ENCODE results near the gene CCDC71.

The CCDC71 gene

DNA sequence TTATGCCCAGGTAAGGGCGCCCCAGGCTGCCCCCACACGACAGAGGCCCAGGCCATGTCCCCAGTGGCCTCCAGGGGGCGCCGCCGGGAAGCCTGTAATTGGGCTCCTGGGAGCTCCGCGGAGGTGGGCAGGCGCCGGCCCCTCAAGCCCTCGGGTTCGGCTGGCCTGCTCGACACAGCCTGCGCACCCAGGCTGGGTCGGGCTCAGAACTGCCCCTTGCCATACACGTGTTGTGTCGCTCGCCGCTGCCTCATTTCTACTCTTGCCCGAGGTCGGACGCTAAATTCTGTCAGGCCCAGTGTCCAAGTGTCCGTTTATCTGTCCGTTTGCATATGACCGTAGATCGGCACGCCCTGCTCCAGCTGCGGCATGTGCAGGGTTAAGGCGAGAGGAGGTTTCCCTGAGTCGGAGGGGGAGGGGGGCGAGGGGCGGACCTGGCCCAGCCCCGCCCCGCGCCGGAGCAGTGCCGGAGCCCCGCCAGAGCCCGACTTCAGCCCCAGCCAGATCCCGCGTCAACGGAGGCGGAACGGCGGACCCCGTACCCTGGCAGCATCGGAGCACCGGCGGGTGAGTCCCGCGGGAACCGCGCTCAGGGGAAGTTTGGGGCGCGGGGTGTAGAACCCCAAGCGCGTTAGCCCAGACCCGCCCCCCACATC is 5.1 kb upstream of the CCDC71 start, which contains the start of gene KLHDC8B (continued):
- TF ChIP-seq, protein P1, sequence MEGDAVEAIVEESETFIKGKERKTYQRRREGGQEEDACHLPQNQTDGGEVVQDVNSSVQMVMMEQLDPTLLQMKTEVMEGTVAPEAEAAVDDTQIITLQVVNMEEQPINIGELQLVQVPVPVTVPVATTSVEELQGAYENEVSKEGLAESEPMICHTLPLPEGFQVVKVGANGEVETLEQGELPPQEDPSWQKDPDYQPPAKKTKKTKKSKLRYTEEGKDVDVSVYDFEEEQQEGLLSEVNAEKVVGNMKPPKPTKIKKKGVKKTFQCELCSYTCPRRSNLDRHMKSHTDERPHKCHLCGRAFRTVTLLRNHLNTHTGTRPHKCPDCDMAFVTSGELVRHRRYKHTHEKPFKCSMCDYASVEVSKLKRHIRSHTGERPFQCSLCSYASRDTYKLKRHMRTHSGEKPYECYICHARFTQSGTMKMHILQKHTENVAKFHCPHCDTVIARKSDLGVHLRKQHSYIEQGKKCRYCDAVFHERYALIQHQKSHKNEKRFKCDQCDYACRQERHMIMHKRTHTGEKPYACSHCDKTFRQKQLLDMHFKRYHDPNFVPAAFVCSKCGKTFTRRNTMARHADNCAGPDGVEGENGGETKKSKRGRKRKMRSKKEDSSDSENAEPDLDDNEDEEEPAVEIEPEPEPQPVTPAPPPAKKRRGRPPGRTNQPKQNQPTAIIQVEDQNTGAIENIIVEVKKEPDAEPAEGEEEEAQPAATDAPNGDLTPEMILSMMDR (tag by site-specific recombination; IDR thresholded peaks at IDR 0.05), result peak; percentile 78
- TF ChIP-seq, protein P2, sequence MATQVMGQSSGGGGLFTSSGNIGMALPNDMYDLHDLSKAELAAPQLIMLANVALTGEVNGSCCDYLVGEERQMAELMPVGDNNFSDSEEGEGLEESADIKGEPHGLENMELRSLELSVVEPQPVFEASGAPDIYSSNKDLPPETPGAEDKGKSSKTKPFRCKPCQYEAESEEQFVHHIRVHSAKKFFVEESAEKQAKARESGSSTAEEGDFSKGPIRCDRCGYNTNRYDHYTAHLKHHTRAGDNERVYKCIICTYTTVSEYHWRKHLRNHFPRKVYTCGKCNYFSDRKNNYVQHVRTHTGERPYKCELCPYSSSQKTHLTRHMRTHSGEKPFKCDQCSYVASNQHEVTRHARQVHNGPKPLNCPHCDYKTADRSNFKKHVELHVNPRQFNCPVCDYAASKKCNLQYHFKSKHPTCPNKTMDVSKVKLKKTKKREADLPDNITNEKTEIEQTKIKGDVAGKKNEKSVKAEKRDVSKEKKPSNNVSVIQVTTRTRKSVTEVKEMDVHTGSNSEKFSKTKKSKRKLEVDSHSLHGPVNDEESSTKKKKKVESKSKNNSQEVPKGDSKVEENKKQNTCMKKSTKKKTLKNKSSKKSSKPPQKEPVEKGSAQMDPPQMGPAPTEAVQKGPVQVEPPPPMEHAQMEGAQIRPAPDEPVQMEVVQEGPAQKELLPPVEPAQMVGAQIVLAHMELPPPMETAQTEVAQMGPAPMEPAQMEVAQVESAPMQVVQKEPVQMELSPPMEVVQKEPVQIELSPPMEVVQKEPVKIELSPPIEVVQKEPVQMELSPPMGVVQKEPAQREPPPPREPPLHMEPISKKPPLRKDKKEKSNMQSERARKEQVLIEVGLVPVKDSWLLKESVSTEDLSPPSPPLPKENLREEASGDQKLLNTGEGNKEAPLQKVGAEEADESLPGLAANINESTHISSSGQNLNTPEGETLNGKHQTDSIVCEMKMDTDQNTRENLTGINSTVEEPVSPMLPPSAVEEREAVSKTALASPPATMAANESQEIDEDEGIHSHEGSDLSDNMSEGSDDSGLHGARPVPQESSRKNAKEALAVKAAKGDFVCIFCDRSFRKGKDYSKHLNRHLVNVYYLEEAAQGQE (tag by site-specific recombination; IDR thresholded peaks at IDR 0.05), result 0 out of 2 replicates have a peak, but pooled peaks have one; percentile 13
- TF ChIP-seq ZNF600 (tag by site-specific recombination; IDR thresholded peaks at IDR 0.05) (peak; percentile 86), ZFP37 (tag by site-specific recombination; IDR thresholded peaks at IDR 0.05) (peak; percentile 65; the same call in 1 of the 2 replicates), KLF9 (tag by site-specific recombination; IDR thresholded peaks at IDR 0.05; ENCODE audit: low read depth) (peak; percentile 85)

DNA sequence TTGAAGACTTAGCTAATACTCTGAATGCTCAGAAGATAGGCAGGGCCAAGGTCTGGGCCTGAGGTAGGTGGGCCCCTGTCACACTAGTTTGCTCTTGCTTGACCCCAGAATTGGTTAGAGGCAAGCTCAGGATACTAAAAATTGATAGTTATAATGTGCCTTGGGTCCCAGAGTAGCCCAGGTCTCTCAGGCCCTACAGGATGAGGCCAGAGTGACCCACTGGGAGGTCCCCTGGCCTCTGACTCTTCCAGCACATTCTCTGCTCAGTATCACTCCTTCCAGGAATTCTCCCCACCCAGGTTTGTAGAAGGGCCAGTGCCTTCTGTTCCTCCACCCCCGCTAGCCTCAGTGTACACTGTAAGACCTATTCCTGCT is 4.6 kb upstream of the CCDC71 start:
- Histone ChIP-seq H3K4me3 (ENCODE audit: low read depth, low read length) (peak overlapping the region; percentile 62; the same call in 1 of the 2 replicates), H3K9me3 (ENCODE audit: control insufficient read depth, insufficient read depth, low read depth, low read length) (no peaks in the 10 kb centered on the region), H3K36me3 (ENCODE audit: control insufficient read depth in 2 of 2, insufficient read depth in 1 of 2, low read length in 2 of 2) (peaks cover 0 to 22% of the 10 kb centered on the region in 2 experiments; a peak in 1 of 3 replicates), H3K4me1 (ENCODE audit: control insufficient read depth, insufficient read depth, low read length) (peaks cover 7% of the 10 kb centered on the region), H3K27ac (ENCODE audit: extremely low read depth, low read depth, low read length) (no peak overlapping the region; the same call in 1 of the 2 replicates)
- TF ChIP-seq TRIM28 (IDR thresholded peaks at IDR 0.05; ENCODE audit: borderline replicate concordance, low read length) (no peak), ZNF174 (tag by site-specific recombination; IDR thresholded peaks at IDR 0.05) (no peak), ZNF366 (tag by site-specific recombination; conservative IDR thresholded peaks at IDR 0.05) (no peak), ZNF548 (tag by site-specific recombination; IDR thresholded peaks at IDR 0.05) (no peak), ZNF670 (tag by site-specific recombination; IDR thresholded peaks at IDR 0.05; ENCODE audit: low read depth) (no peak), ZNF184 (tag by site-specific recombination; IDR thresholded peaks at IDR 0.05) (no peak), ZNF777 (tag by site-specific recombination; IDR thresholded peaks at IDR 0.05; ENCODE audit: borderline replicate concordance) (no peak), KLF10 (tag by site-specific recombination; IDR thresholded peaks at IDR 0.05) (no peak), GLI4 (tag by site-specific recombination; IDR thresholded peaks at IDR 0.05) (no peak), YY1 (tag by site-specific recombination; IDR thresholded peaks at IDR 0.05) (no peak), ZNF391 (tag by site-specific recombination; IDR thresholded peaks at IDR 0.05; ENCODE audit: borderline replicate concordance, low read depth) (no peak), ZNF624 (tag by site-specific recombination; IDR thresholded peaks at IDR 0.05) (no peak)
- TF ChIP-seq, protein P3, sequence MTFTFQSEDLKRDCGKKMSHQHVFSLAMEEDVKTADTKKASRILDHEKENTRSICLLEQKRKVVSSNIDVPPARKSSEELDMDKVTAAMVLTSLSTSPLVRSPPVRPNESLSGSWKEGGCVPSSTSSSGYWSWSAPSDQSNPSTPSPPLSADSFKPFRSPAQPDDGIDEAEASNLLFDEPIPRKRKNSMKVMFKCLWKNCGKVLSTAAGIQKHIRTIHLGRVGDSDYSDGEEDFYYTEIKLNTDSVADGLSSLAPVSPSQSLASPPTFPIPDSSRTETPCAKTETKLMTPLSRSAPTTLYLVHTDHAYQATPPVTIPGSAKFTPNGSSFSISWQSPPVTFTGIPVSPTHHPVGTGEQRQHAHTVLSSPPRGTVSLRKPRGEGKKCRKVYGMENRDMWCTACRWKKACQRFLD (tag by site-specific recombination; IDR thresholded peaks at IDR 0.05), result no peak
- TF ChIP-seq, protein P4, sequence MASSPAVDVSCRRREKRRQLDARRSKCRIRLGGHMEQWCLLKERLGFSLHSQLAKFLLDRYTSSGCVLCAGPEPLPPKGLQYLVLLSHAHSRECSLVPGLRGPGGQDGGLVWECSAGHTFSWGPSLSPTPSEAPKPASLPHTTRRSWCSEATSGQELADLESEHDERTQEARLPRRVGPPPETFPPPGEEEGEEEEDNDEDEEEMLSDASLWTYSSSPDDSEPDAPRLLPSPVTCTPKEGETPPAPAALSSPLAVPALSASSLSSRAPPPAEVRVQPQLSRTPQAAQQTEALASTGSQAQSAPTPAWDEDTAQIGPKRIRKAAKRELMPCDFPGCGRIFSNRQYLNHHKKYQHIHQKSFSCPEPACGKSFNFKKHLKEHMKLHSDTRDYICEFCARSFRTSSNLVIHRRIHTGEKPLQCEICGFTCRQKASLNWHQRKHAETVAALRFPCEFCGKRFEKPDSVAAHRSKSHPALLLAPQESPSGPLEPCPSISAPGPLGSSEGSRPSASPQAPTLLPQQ (tag by site-specific recombination; IDR thresholded peaks at IDR 0.05), result no peak
- TF ChIP-seq, protein P5, sequence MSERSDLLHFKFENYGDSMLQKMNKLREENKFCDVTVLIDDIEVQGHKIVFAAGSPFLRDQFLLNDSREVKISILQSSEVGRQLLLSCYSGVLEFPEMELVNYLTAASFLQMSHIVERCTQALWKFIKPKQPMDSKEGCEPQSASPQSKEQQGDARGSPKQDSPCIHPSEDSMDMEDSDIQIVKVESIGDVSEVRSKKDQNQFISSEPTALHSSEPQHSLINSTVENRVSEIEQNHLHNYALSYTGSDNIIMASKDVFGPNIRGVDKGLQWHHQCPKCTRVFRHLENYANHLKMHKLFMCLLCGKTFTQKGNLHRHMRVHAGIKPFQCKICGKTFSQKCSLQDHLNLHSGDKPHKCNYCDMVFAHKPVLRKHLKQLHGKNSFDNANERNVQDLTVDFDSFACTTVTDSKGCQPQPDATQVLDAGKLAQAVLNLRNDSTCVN (tag by site-specific recombination; optimal IDR thresholded peaks at IDR 0.05), result no peak
- TF ChIP-seq, protein P6, sequence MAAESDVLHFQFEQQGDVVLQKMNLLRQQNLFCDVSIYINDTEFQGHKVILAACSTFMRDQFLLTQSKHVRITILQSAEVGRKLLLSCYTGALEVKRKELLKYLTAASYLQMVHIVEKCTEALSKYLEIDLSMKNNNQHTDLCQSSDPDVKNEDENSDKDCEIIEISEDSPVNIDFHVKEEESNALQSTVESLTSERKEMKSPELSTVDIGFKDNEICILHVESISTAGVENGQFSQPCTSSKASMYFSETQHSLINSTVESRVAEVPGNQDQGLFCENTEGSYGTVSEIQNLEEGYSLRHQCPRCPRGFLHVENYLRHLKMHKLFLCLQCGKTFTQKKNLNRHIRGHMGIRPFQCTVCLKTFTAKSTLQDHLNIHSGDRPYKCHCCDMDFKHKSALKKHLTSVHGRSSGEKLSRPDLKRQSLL (tag by site-specific recombination; IDR thresholded peaks at IDR 0.05), result no peak
- ChIA-PET POLR2A (interaction anchor here (0.7 to 1.6 kb wide), 7 partner anchors 10 to 241 kb away, joined by 3 to 9 read pairs (median 4); partner anchors contain the start of genes IMPDH2, RHOA, TCTA and USP19), CTCF (interaction anchor here (0.5 to 1.7 kb wide), 18 partner anchors 8 to 373 kb away, joined by 3 to 8 read pairs (median 3); partner anchors contain the start of genes USP19 and USP4)

Data from HEK293 (cell line).